HEK293 (cell line): Measurements from ENCODE around the gene TBL1X.

ENCODE experiments used
- CTCF ChIA-PET: fragments of 350-600 bp; formaldehyde crosslinking; extraction: SDS; loops from one replicate; lab custom pipeline; 2021; ENCODE audit warnings: antibody characterized with exemption; lab: Yijun Ruan, JAX
- POLR2A ChIA-PET: fragments of 300-600 bp; formaldehyde crosslinking; extraction: SDS; loops from one replicate; lab custom pipeline; 2020; ENCODE audit warnings: antibody characterized with exemption, inconsistent platforms; lab: Yijun Ruan, JAX
- H3K27ac ChIP-seq: fragments of 200-500 bp; sonication (Bioruptor generic); 2 replicates; pipeline ENCODE4 v1.5.1; 2014; ENCODE audit warnings: low read depth, low read length, control low read depth, inconsistent platforms; ENCODE audit errors: extremely low read depth
- H3K36me3 ChIP-seq, 2 experiments: fragments of 200-500 bp in 1 of 2; sonication (Bioruptor generic) in 1 of 2; 1 replicate in 1 of 2; 2 replicates in 1 of 2; pipeline ENCODE4 v1.5.1; 2014 to 2017; ENCODE audit warnings: inconsistent platforms in 2 of 2, low read length in 2 of 2; ENCODE audit not compliant: control insufficient read depth in 2 of 2, insufficient read depth in 1 of 2
- H3K4me1 ChIP-seq: fragments of 200-500 bp; sonication (Bioruptor generic); 2 replicates; pipeline ENCODE4 v1.5.1; 2014; ENCODE audit warnings: mild to moderate bottlenecking, low read length, inconsistent platforms; ENCODE audit not compliant: control insufficient read depth, insufficient read depth
- H3K4me3 ChIP-seq: 2 replicates; pipeline ENCODE4 v1.5.1; 2011; ENCODE audit warnings: low read depth, mild to moderate bottlenecking, control low read depth, low read length, moderate library complexity
- H3K9me3 ChIP-seq: fragments of 200-500 bp; sonication (Bioruptor generic); 2 replicates; pipeline ENCODE4 v1.5.1; 2014; ENCODE audit warnings: low read depth, low read length, inconsistent platforms; ENCODE audit not compliant: control insufficient read depth, insufficient read depth
- AEBP2 ChIP-seq: fragments of 450-650 bp; formaldehyde crosslinking; IDR thresholded peaks from 2 replicates; pipeline ENCODE4 v1.5.1; 2016; ENCODE audit warnings: missing biosample characterization, missing genetic modification characterization, borderline replicate concordance
- CTCF ChIP-seq: fragments of 450-650 bp; formaldehyde crosslinking; IDR thresholded peaks from 2 replicates; pipeline ENCODE4 v1.5.1; 2016; ENCODE audit warnings: missing biosample characterization, missing genetic modification characterization
- FEZF1 ChIP-seq: fragments of 450-650 bp; formaldehyde crosslinking; IDR thresholded peaks from 2 replicates; pipeline ENCODE4 v1.5.1; 2016; ENCODE audit warnings: missing biosample characterization, missing genetic modification characterization
- GLIS1 ChIP-seq: fragments of 450-650 bp; formaldehyde crosslinking; IDR thresholded peaks from 2 replicates; pipeline ENCODE4 v1.5.1; 2016; ENCODE audit warnings: missing biosample characterization, missing genetic modification characterization
- KLF1 ChIP-seq: fragments of 450-650 bp; formaldehyde crosslinking; IDR thresholded peaks from 2 replicates; pipeline ENCODE4 v1.5.1; 2016; ENCODE audit warnings: missing biosample characterization, missing genetic modification characterization
- KLF17 ChIP-seq: fragments of 450-650 bp; formaldehyde crosslinking; IDR thresholded peaks from 2 replicates; pipeline ENCODE4 v1.5.1; 2016; ENCODE audit warnings: missing biosample characterization, missing genetic modification characterization
- KLF8 ChIP-seq: fragments of 450-650 bp; formaldehyde crosslinking; IDR thresholded peaks from 2 replicates; pipeline ENCODE4 v1.5.1; 2016; ENCODE audit warnings: missing biosample characterization, missing genetic modification characterization
- MYNN ChIP-seq: fragments of 450-650 bp; formaldehyde crosslinking; IDR thresholded peaks from 2 replicates; pipeline ENCODE4 v1.5.1; 2016; ENCODE audit warnings: missing biosample characterization, missing genetic modification characterization, borderline replicate concordance
- PBX3 ChIP-seq: sonication (generic); formaldehyde crosslinking; IDR thresholded peaks from 2 replicates; pipeline ENCODE4 v1.8.1; 2022; ENCODE audit warnings: mild to moderate bottlenecking, moderate library complexity, missing genetic modification reagents
- ZBTB17 ChIP-seq: fragments of 450-650 bp; formaldehyde crosslinking; IDR thresholded peaks from 2 replicates; pipeline ENCODE4 v1.5.1; 2016; ENCODE audit warnings: missing biosample characterization, missing genetic modification characterization
- ZBTB20 ChIP-seq: fragments of 450-650 bp; formaldehyde crosslinking; IDR thresholded peaks from 2 replicates; pipeline ENCODE4 v1.5.1; 2016; ENCODE audit warnings: missing biosample characterization, missing genetic modification characterization
- ZBTB48 ChIP-seq: fragments of 450-650 bp; formaldehyde crosslinking; IDR thresholded peaks from 2 replicates; pipeline ENCODE4 v1.5.1; 2016; ENCODE audit warnings: missing biosample characterization, missing genetic modification characterization
- ZNF223 ChIP-seq: fragments of 450-650 bp; formaldehyde crosslinking; IDR thresholded peaks from 2 replicates; pipeline ENCODE4 v1.5.1; 2016; ENCODE audit warnings: missing biosample characterization, missing genetic modification characterization
- ZNF280C ChIP-seq: fragments of 450-650 bp; formaldehyde crosslinking; IDR thresholded peaks from 2 replicates; pipeline ENCODE4 v1.5.1; 2016; ENCODE audit warnings: missing biosample characterization, missing genetic modification characterization
- ZNF423 ChIP-seq: fragments of 450-650 bp; formaldehyde crosslinking; IDR thresholded peaks from 2 replicates; pipeline ENCODE4 v1.5.1; 2016; ENCODE audit warnings: missing biosample characterization, missing genetic modification characterization
- ZNF555 ChIP-seq: fragments of 450-650 bp; formaldehyde crosslinking; conservative IDR thresholded peaks from 2 replicates; pipeline ENCODE4 v1.5.1; 2017; ENCODE audit warnings: missing biosample characterization, mild to moderate bottlenecking, missing genetic modification characterization, inconsistent platforms
- ZNF585B ChIP-seq: fragments of 450-650 bp; formaldehyde crosslinking; IDR thresholded peaks from 2 replicates; pipeline ENCODE4 v1.5.1; 2016; ENCODE audit warnings: missing biosample characterization, missing genetic modification characterization
- ZNF654 ChIP-seq: fragments of 450-650 bp; formaldehyde crosslinking; IDR thresholded peaks from 2 replicates; pipeline ENCODE4 v1.5.1; 2016; ENCODE audit warnings: low read depth, missing biosample characterization, missing genetic modification characterization
- ZNF792 ChIP-seq: fragments of 450-650 bp; formaldehyde crosslinking; IDR thresholded peaks from 2 replicates; pipeline ENCODE4 v1.5.1; 2016; ENCODE audit warnings: missing biosample characterization, missing genetic modification characterization
- ZNF830 ChIP-seq: fragments of 450-650 bp; IDR thresholded peaks from 2 replicates; pipeline ENCODE4 v1.5.0; 2018; ENCODE audit warnings: missing biosample characterization, missing genetic modification characterization, low read depth, mild to moderate bottlenecking, moderate library complexity

The TBL1X gene

GRCh38 chrX:9729171-9729885, 264.5 kb downstream of the TBL1X start:
- H3K27ac ChIP-seq, result no peak overlapping the region
- TF ChIP-seq KLF1 (tag by site-specific recombination) (no peak), ZBTB20 (no peak), ZNF223 (tag by site-specific recombination) (no peak), CTCF (tag by site-specific recombination) (no peak), ZNF654 (tag by site-specific recombination) (no peak), FEZF1 (tag by site-specific recombination) (no peak), ZBTB17 (tag by site-specific recombination) (no peak), KLF8 (tag by site-specific recombination) (no peak), KLF17 (tag by site-specific recombination) (no peak), ZNF830 (no peak), ZNF423 (tag by site-specific recombination) (no peak), ZBTB48 (tag by site-specific recombination) (no peak), GLIS1 (tag by site-specific recombination) (no peak), ZNF585B (tag by site-specific recombination) (no peak), PBX3 (CRISPR knock-in tag) (no peak), ZNF280C (tag by site-specific recombination) (no peak), ZNF792 (tag by site-specific recombination) (no peak)
- POLR2A ChIA-PET, result no interaction called here

GRCh38 chrX:9730078-9730477, 265.2 kb downstream of the TBL1X start:
- POLR2A ChIA-PET, result no interaction called here
- Histone ChIP-seq H3K27ac (no peak overlapping the region), H3K36me3 (no peaks in the 10 kb centered on the region), H3K9me3 (no peaks in the 10 kb centered on the region), H3K4me3 (no peak overlapping the region), H3K4me1 (no peaks in the 10 kb centered on the region)
- TF ChIP-seq MYNN (tag by site-specific recombination) (no peak), ZNF555 (tag by site-specific recombination) (no peak), AEBP2 (tag by site-specific recombination) (no peak)
- CTCF ChIA-PET, result interaction anchor here (0.7 kb wide), 1 partner anchor 17 kb away, joined by 5 read pairs; no protein-coding TSS in a partner anchor

More at GRCh38 chrX:9729171-9729885, 264.5 kb downstream of the TBL1X start:
- Histone ChIP-seq H3K36me3 (no peaks in the 10 kb centered on the region), H3K9me3 (no peaks in the 10 kb centered on the region), H3K4me1 (no peaks in the 10 kb centered on the region), H3K4me3 (no peak overlapping the region)
- CTCF ChIA-PET, result interaction anchor here (0.7 kb wide), 1 partner anchor 18 kb away, joined by 5 read pairs; no protein-coding TSS in a partner anchor
